Measurements from ENCODE around the gene NUDT4. TPM values are rescaled to one million over a fixed set of nuclear protein-coding genes. Genes with fewer than 3 reads are reported as not detected.
"Not testable (repeated sequence)": the region's sequence is repeated elsewhere in the genome, so short reads cannot be mapped to it uniquely, and the experiment has no call there.

The NUDT4 gene
- polyA plus RNA-seq, 2 of the 4 experiments (the other 2 are of a cell fraction), result 19.6 to 41.0 TPM

DNA sequence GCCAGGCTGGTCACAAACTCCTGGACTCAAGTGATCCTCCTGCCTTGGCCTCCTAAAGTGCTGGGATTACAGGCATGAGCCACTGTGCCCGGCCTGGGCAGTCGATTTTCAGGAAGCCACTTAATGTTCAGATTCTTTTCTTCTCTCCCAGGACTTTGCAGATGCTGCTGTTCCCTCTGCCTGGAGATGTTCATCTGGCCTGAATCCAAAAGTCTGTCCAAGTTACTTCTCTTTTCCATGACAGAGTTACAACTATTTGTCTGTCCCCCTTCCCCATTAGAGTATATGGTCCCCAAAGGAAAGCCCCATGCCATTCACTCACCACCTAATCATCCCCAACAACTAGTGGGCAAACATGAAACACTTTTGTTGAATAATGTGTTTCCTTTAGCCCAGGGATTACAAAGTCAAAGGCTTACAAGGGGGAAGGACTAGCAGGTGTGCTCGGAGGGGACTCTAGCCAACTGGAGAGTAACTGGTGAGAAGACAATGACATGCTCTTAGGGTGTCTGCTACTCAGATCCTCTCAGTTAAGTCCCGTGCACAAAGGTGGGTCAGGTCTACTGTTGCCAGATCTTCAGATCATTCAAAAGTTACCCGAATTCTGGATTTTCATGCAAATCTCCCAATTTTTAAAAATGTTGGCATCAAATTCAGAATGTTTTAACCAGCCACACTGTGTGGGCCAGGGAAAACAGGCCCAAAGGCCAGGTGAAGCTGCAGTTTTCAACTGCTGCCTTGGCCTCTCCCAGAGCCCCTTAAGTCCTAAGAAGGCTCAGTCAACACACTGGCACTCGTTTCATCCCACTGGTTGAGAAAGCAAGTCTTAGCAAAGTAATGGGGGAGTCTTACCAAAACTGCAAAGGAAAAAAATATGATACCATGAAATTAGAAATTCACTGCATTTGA, 29.6 kb downstream of the NUDT4 start (continued):
- TF ChIP-seq, protein P1, sequence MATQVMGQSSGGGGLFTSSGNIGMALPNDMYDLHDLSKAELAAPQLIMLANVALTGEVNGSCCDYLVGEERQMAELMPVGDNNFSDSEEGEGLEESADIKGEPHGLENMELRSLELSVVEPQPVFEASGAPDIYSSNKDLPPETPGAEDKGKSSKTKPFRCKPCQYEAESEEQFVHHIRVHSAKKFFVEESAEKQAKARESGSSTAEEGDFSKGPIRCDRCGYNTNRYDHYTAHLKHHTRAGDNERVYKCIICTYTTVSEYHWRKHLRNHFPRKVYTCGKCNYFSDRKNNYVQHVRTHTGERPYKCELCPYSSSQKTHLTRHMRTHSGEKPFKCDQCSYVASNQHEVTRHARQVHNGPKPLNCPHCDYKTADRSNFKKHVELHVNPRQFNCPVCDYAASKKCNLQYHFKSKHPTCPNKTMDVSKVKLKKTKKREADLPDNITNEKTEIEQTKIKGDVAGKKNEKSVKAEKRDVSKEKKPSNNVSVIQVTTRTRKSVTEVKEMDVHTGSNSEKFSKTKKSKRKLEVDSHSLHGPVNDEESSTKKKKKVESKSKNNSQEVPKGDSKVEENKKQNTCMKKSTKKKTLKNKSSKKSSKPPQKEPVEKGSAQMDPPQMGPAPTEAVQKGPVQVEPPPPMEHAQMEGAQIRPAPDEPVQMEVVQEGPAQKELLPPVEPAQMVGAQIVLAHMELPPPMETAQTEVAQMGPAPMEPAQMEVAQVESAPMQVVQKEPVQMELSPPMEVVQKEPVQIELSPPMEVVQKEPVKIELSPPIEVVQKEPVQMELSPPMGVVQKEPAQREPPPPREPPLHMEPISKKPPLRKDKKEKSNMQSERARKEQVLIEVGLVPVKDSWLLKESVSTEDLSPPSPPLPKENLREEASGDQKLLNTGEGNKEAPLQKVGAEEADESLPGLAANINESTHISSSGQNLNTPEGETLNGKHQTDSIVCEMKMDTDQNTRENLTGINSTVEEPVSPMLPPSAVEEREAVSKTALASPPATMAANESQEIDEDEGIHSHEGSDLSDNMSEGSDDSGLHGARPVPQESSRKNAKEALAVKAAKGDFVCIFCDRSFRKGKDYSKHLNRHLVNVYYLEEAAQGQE (IDR thresholded peaks at IDR 0.05), result no peak

DNA sequence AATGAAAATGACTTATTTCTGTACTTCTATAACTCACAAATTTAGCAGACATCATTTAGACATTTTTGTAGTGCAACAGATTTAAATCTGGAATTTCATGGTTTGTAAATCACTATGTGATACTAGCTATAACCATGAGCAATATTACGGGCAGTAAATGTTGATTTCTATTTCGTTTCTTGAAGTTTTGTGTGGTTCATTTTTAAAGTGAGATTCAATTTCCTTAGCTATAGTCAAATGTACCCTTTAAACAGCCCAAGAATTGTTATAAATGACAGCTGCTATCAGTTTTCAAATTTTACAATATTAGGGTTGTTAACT, 30.2 kb downstream of the NUDT4 start:
- Histone ChIP-seq H3K4me3 (no peak overlapping the region), H3K4me2 (no peak overlapping the region), H3K9me3 (no peaks in the 10 kb centered on the region), H3K27ac (no peak overlapping the region), H3K4me1 (no peaks in the 10 kb centered on the region)
- FAIRE-seq (no peak), DNase-seq (ENCODE audit: low read depth in 1 of 2, low spot score in 1 of 2) (no peak), ATAC-seq (no peak)
- TF ChIP-seq, protein P2, sequence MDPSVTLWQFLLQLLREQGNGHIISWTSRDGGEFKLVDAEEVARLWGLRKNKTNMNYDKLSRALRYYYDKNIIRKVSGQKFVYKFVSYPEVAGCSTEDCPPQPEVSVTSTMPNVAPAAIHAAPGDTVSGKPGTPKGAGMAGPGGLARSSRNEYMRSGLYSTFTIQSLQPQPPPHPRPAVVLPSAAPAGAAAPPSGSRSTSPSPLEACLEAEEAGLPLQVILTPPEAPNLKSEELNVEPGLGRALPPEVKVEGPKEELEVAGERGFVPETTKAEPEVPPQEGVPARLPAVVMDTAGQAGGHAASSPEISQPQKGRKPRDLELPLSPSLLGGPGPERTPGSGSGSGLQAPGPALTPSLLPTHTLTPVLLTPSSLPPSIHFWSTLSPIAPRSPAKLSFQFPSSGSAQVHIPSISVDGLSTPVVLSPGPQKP (IDR thresholded peaks at IDR 0.05; ENCODE audit: low read depth, low read length), result no peak
- TF ChIP-seq FOSL2 (IDR thresholded peaks at IDR 0.05) (no peak), FOSL2 (CRISPR knock-in tag; IDR thresholded peaks at IDR 0.05) (no peak), NR3C1 (IDR thresholded peaks at IDR 0.05) (no peak), RFX5 (IDR thresholded peaks at IDR 0.05) (no peak), NFE2L2 (conservative IDR thresholded peaks at IDR 0.05; ENCODE audit: low read length) (no peak), JUNB (IDR thresholded peaks at IDR 0.05) (no peak), CBX2 (IDR thresholded peaks at IDR 0.05; ENCODE audit: borderline replicate concordance, low read depth) (no peak), HOXA7 (CRISPR knock-in tag; IDR thresholded peaks at IDR 0.05) (no peak), HEYL (CRISPR knock-in tag; IDR thresholded peaks at IDR 0.05) (no peak), RCOR1 (IDR thresholded peaks at IDR 0.05; ENCODE audit: low read depth, low read length) (no peak)
- TF ChIP-seq, protein P3, sequence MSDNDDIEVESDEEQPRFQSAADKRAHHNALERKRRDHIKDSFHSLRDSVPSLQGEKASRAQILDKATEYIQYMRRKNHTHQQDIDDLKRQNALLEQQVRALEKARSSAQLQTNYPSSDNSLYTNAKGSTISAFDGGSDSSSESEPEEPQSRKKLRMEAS (IDR thresholded peaks at IDR 0.05), result no peak
- POLR2A ChIA-PET, result no interaction called here
- 88% methylated on average over 2 of the region's 2 CpGs for WGBS (ENCODE audit: missing lambda C conversion rate)
- CTCF ChIA-PET, result interaction anchor here (1.2 to 3.4 kb wide), 2 partner anchors 11 to 12 kb away, joined by 3 to 15 read pairs; no protein-coding TSS in a partner anchor

DNA sequence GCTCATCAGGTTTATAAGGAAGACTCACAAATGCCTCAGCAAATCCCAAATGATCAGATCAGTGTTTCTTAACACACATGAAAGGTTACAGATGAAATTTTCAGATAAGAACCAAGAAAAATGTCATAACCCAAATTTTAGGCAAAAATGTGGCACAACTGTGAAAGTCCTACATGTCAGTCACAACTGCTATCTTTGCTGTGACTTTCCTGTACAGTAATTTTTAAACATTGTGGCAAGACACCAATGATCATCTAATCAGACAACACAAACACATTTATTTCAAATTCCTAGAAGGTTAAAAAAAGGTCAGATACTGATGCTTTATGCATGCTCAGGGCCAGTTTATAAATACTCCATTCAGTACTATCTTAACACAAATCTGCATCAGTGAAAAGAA, 31.1 kb downstream of the NUDT4 start:
- peak; percentile 18 for FAIRE-seq
- CTCF ChIA-PET, result interaction anchor here (0.6 to 3.4 kb wide), 3 partner anchors 11 to 421 kb away, joined by 3 to 15 read pairs (median 7); no protein-coding TSS in a partner anchor
- Histone ChIP-seq H3K4me1 (no peaks in the 10 kb centered on the region), H3K27ac (no peak overlapping the region), H3K4me2 (no peak overlapping the region), H3K4me3 (no peak overlapping the region), H3K9me3 (no peaks in the 10 kb centered on the region)
- TF ChIP-seq CHD4 (IDR thresholded peaks at IDR 0.05; ENCODE audit: borderline replicate concordance) (no peak), ZFP36 (IDR thresholded peaks at IDR 0.05; ENCODE audit: borderline replicate concordance, partially characterized antibody) (no peak), ESRRA (IDR thresholded peaks at IDR 0.05; ENCODE audit: borderline replicate concordance, low read length) (no peak), RFX5 (IDR thresholded peaks at IDR 0.05) (no peak), CEBPB (IDR thresholded peaks at IDR 0.05) (no peak), HEYL (CRISPR knock-in tag; IDR thresholded peaks at IDR 0.05) (no peak), GATA3 (IDR thresholded peaks at IDR 0.05; ENCODE audit: borderline replicate concordance) (no peak)
- TF ChIP-seq, protein P3 (IDR thresholded peaks at IDR 0.05), result no peak
- TF ChIP-seq, protein P2 (IDR thresholded peaks at IDR 0.05; ENCODE audit: low read depth, low read length), result no peak
- TF ChIP-seq, protein P4, sequence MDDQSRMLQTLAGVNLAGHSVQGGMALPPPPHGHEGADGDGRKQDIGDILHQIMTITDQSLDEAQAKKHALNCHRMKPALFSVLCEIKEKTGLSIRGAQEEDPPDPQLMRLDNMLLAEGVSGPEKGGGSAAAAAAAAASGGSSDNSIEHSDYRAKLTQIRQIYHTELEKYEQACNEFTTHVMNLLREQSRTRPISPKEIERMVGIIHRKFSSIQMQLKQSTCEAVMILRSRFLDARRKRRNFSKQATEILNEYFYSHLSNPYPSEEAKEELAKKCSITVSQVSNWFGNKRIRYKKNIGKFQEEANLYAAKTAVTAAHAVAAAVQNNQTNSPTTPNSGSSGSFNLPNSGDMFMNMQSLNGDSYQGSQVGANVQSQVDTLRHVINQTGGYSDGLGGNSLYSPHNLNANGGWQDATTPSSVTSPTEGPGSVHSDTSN (IDR thresholded peaks at IDR 0.05), result no peak
- no peak for ATAC-seq
- POLR2A ChIA-PET, result no interaction called here
- no peak for DNase-seq (ENCODE audit: low read depth in 1 of 2, low spot score in 1 of 2)

DNA sequence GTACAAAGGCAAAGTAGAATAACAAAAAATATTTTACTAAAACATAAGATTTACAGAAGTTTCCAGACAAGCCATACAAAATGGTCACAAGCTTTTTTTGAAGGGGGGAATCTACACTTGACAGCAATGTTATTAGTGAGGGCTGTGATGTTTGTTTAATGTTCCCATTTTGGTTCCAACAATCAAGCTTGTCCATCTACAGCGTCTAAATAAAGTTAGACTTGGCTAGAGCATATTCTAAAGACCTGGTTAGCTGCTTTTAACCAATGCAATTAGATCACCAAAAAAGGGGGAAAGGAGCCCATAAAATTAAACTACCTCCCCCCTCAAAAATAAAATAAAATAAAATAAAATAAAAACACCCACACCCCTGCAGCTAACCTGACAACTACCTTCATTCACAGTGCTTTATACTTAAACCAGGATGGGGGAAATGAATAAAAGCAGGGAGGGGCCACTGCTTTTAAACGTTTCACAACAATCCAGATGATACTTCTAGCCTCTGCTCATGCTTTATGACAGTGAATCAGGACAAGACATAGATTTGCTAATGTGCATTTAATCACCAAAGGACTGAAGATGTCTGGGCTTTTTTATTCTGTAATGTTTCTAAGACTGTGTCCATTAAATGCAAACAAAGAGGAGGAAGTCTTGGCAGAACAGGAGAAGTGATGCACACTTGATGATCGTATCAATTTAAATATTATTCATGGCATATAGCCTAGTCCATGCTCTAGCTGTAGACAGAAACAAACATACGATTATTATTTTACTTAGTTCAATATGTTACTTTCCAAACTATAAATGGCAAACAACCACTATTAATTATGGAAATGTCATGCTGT, 31.8 kb downstream of the NUDT4 start:
- H3K4me2 ChIP-seq; H3K9me3 ChIP-seq; H3K4me1 ChIP-seq; POLR2A ChIA-PET; DNase-seq (ENCODE audit: low read depth in 1 of 2, low spot score in 1 of 2); H3K4me3 ChIP-seq; ATAC-seq; FAIRE-seq; H3K27ac ChIP-seq: not testable (repeated sequence)
- CTCF ChIA-PET, result interaction anchor here (1.6 to 3.4 kb wide), 4 partner anchors 10 to 422 kb away, joined by 5 to 15 read pairs (median 8); no protein-coding TSS in a partner anchor
- 71% methylated on average over 4 of the region's 4 CpGs for WGBS (ENCODE audit: missing lambda C conversion rate)
